ENCODE data around the gene SOWAHA. TPM values are rescaled to one million over a fixed set of nuclear protein-coding genes. Genes with fewer than 3 reads are reported as not detected.

Gene SOWAHA
- total RNA-seq, 2 donors from 2014 or later: 0.63 to 0.68 TPM

- Histone ChIP-seq H3K27ac (no peak overlapping the region), H3K4me1 (ENCODE audit: control insufficient read depth in 1 of 2, low read depth in 2 of 2) (no peaks in the 10 kb centered on the region), H3K36me3 (no peaks in the 10 kb centered on the region), H3K9me3 (no peaks in the 10 kb centered on the region), H3K27me3 (replicated peaks; ENCODE audit: insufficient read depth) (no peaks in the 10 kb centered on the region), H3K4me3 (no peak overlapping the region)
- no peak for ATAC-seq (ENCODE audit: insufficient number of reproducible peaks, low FRiP score, low read depth)
- TF ChIP-seq CTCF (IDR thresholded peaks at IDR 0.05): no peak
- DNase-seq (ENCODE audit: low spot score): no peak
Measured at GRCh38 chr5:132838516-132839282, 25.6 kb downstream of the SOWAHA start.

GRCh38 chr5:132839426-132840301, 26.6 kb downstream of the SOWAHA start:
- TF ChIP-seq CTCF (IDR thresholded peaks at IDR 0.05): no peak
- no peak for DNase-seq (ENCODE audit: low spot score)
- H3K27ac ChIP-seq: no peak overlapping the region

GRCh38 chr5:132840313-132840712, 27.2 kb downstream of the SOWAHA start:
- no peak for DNase-seq (ENCODE audit: low spot score)
- ATAC-seq (ENCODE audit: insufficient number of reproducible peaks, low FRiP score, low read depth): no peak
- Histone ChIP-seq H3K27ac (no peak overlapping the region), H3K4me3 (no peak overlapping the region), H3K4me1 (ENCODE audit: control insufficient read depth in 1 of 2, low read depth in 2 of 2) (no peaks in the 10 kb centered on the region), H3K27me3 (replicated peaks; ENCODE audit: insufficient read depth) (no peaks in the 10 kb centered on the region), H3K36me3 (no peaks in the 10 kb centered on the region), H3K9me3 (no peaks in the 10 kb centered on the region)
- no peak for TF ChIP-seq CTCF (IDR thresholded peaks at IDR 0.05)

More at GRCh38 chr5:132839426-132840301, 26.6 kb downstream of the SOWAHA start:
- ATAC-seq (ENCODE audit: insufficient number of reproducible peaks, low FRiP score, low read depth): no peak
- H3K4me3 ChIP-seq: no peak overlapping the region
- H3K4me1 ChIP-seq (ENCODE audit: control insufficient read depth in 1 of 2, low read depth in 2 of 2): no peaks in the 10 kb centered on the region
- no peaks in the 10 kb centered on the region for H3K36me3 ChIP-seq
- no peaks in the 10 kb centered on the region for H3K9me3 ChIP-seq
- no peaks in the 10 kb centered on the region for H3K27me3 ChIP-seq (replicated peaks; ENCODE audit: insufficient read depth)

GRCh38 chr5:132840896-132841295, 27.8 kb downstream of the SOWAHA start:
- Histone ChIP-seq H3K36me3 (no peaks in the 10 kb centered on the region), H3K9me3 (no peaks in the 10 kb centered on the region), H3K27ac (no peak overlapping the region), H3K4me1 (ENCODE audit: control insufficient read depth in 1 of 2, low read depth in 2 of 2) (no peaks in the 10 kb centered on the region), H3K27me3 (replicated peaks; ENCODE audit: insufficient read depth) (no peaks in the 10 kb centered on the region), H3K4me3 (no peak overlapping the region)
- no peak for DNase-seq (ENCODE audit: low spot score)
- no peak for TF ChIP-seq CTCF (IDR thresholded peaks at IDR 0.05)
- no peak for ATAC-seq (ENCODE audit: insufficient number of reproducible peaks, low FRiP score, low read depth)

- Histone ChIP-seq H3K27me3 (replicated peaks; ENCODE audit: insufficient read depth) (no peaks in the 10 kb centered on the region), H3K27ac (no peak overlapping the region), H3K36me3 (no peaks in the 10 kb centered on the region), H3K4me1 (ENCODE audit: control insufficient read depth in 1 of 2, low read depth in 2 of 2) (no peaks in the 10 kb centered on the region), H3K4me3 (no peak overlapping the region), H3K9me3 (no peaks in the 10 kb centered on the region)
- ATAC-seq (ENCODE audit: insufficient number of reproducible peaks, low FRiP score, low read depth) (no peak), DNase-seq (ENCODE audit: low spot score) (no peak)
- TF ChIP-seq CTCF (IDR thresholded peaks at IDR 0.05): no peak
Measured at GRCh38 chr5:132841305-132841704, 28.2 kb downstream of the SOWAHA start.

Measured in thoracic aorta (tissue), 2 donors.